NCI-H146 treated with DMSO at 0.1 percent for 48 hours (cell line): ENCODE measurements around the gene WIZ.
A peak's percentile ranks its signal among the peaks of the same experiment; 100 is the strongest.

ENCODE experiments used
- DNase-seq: peaks from one replicate; lab custom pipeline; 2025; ENCODE audit not compliant: unreplicated experiment; lab: John Stamatoyannopoulos, UW

Gene WIZ

DNA sequence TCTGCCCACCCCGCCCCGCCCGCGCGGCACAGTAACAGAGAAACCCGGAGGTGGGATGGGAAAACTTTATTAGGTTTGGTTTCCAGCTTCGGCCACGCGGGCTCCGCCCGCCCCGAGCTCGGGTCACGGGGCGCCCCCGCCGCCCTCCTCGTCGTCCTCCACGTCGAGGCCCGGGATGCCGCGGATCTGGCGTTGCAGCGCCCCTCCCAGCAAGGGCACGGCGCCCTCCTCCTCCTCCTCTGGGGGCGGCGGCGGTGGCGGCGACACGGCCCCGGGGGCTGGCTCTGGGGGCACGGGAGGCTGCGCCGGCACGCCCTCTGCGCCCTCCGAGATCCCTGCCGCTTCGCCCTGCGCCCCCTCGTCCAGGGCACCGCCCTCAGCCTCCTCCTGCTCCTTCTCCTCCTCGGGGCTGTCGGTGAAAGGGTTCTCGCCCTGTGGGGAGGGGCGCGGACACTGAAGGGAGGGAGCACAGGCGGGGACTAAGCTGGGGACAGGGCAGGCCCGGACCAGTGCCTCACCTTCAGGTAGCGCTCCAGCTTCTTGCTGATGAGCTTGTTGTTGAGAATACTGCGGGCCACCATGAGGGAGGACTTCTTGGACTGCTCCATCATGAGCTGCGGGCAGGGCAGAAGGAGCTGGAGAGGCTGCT is 69.6 kb downstream of the WIZ start:
- peak; percentile 42 for DNase-seq

DNA sequence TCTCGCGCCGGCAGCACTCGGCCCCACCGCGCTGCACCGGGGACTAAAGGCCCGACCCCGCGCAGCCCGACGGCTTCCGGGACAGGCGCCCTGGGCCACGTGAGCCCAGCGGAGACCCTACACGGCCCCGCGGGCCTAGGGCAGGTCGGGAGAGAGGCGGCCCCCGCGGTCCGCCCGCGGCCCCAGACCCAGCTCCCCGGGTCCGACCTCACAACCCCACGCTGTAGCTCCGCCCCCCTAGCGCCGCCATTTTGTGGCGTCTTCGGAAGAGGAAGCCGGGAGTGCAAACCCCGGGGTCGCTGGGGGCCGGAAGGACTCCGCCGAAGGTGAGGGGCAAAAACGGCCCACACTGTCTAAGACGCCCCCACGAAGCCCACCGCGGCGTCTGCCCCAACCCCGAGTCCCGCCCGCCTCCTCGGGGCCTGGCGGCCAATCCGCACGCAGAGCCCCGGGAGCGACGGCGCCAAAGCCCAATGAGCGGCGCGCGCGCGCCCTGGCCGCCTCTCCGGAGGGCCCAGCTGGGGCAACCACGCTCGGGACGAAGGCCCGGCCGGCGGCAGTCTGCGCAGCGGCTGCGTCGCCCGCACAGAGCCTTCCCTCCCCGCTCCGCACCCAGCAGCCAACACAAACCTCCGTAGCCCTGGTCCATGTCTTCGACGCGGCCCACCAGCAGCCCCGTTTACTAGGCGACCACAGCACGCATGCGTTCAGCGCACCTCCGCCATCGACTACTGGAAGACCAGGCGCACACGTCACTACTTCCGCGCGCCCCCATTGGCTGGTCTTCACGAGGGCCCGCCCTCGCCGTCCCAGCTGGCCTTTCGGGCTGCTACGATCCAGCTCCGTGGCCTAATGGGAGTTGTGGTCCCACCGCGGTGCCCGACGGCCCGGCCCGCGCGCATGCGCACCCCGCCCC is 70.4 kb downstream of the WIZ start, which contains the start of gene AKAP8:
AKAP8 (minus strand) TSS at position 705 of the 916 bp plus-strand sequence; CDS start at position 649, 56 bp downstream.
- peak; percentile 96 for DNase-seq

DNA sequence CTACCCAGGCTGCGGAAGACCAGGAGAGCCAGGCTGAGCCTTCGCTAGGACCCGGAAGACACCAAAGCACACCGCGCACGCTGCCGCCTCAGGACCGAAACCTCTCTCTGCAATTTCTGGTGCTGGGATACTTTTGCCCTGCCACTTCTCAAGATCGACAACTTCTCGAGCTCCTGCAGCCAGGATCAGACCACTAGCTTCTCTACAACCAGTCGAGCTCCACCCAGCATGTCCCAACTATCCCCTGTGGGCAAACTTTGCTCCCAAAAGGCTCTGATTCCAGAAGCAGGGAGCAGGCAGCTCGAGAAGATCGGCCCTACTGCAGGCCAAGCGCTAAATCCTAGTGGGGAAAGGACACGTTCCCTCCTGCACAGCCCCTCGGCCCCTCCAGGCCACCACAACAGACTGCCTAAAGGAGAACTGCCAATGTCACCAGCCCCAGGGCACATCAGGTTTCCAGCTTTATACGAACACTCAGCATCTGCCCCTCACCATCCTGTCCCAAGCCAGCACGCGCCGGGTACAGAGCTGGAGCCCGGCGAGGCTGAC is 71.1 kb downstream of the WIZ start:
- DNase-seq: peak; percentile 53

DNA sequence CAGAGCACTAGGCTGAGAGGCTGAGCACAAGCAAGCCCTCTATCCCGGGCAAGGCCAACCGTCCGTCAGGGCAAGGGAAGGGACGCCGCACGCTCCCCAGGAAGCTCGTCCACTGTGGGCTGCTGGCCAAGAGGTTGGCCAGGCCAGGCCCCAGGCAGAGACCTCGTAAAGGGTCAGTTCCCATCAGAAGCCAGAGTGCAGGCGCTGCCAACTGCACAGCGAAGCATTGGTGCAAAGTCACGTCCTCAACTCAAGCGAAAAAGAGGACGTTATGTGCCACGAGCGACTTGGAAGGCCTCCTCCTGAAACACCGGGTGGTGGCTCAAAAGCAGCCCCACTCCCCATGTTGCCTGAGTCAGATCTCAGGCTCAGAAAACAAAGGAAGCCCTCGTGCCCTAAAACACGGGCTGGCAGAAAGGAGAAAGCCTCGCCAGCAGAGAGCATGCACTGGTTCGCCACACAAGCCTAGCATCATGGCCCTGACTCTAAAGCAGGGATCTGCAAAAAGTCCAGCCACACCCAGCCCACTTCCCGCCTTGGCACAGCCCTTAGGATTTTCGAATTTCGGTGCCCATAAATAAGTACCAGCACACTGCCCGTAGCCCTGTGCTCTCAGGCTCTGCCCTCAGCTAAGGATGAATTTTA is 74.8 kb downstream of the WIZ start:
- DNase-seq: no peak

DNA sequence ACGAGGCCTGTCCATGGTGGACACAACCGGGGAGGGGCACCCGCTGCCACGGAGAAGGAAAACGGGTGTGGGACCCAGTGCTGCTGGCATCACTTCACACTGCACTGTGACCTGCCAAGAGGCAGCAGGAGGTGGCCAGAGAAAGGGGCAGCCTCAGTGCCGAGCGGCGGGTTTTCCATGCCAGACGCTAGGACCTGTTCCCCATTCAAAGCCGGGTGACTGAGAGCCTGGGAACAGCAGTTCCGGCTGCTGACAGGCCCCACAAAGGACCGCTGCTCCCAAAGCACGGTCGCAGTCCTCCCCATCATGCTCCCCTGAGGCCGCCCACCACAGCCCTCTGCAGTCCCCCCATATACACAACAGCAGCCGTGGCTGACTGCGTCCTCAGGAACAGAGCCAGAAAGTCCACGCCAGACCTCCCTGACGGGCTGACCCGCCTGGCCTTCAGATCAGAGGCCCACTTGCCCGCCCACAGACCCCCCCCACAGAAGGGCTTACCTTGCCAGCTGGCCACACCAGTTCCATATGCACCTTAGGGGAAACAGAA is 75.6 kb downstream of the WIZ start:
- no peak for DNase-seq

DNA sequence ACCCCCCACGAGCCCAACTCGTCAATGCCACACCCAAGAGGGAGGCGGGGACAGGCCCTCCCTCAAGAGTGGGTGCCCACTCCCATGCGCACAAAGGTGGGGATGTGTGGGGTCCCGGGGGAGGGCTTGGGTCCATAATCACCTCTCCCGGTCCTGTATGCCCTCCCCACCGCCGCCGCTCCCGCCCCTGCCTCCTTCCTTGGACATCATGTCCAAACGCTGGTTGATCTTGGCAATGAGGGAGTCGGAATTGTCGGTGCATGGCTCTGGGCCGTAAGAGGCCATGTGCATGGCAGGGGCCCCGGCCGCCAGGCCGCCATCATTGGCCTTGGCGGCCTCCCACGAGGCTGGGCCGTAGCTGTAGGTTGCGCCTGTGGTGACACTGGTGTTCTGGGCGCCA is 76.1 kb downstream of the WIZ start:
- DNase-seq: no peak

DNA sequence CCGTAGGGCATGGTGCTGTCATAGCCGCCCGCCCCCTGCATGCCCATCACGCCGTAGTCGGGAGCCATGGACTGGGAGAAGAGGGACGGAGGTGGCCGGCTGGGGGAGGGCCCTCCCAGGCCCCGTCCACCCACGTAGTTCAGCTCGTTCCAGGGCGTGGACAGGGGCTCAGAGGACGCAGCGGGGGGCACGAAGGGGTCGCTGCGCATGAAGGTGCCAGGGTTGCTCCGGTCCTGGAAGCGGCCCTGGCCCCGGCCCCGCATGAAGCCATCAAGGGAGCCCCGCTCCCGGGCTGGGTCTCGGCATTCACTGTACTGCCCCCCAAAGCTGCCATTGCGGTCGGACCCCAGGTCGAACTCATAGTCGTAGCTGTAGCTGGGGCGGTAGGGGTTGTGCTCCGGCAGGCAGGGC is 76.9 kb downstream of the WIZ start:
- no peak for DNase-seq

DNA sequence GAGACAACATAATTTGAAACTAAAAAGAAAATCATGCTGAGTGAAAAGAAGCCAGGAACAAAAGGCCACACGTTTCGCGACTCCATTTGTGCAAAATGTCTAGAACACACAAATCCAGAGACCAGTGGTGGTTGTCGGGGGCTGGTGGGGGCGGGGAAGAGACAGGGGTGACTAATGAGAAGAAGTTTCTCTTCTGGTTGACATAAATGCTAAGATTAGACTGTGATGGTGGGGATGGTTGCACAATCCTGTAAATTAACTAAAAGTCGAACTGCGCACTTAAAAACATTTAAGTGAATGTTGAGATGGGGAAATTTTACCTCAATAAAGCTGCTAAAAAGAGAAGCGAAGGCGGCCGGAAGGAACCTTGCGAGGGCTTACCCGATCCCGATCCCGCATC is 77.3 kb downstream of the WIZ start:
- DNase-seq: no peak

DNA sequence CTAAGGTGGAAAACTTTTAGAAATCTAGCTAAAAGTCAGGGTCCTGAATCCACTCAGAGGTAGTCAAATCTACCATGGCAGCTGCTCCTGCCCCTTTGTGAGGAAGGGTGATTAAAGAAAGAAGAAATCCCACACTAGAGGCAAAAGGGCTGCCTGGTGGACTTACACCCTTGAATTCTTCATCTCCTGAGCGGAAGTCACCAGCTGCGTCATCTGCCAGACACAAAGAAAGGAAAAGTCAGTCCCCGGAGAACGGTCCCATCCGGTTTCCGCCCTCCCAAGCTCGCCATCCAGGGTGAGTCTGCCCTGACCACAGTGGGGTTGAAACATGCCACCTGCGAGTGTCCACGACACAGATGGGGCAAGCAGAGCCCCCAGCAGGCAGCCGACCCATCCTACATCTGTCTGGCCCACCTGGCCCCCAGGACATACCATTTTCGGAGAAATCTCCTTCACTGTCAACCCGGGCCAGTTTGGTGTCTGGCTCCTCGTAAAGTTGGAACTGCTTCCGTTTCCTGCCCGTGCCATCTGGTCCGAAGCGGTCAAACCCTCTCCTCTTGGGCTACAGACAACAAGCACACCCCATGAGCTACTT is 77.9 kb downstream of the WIZ start:
- DNase-seq: no peak

DNA sequence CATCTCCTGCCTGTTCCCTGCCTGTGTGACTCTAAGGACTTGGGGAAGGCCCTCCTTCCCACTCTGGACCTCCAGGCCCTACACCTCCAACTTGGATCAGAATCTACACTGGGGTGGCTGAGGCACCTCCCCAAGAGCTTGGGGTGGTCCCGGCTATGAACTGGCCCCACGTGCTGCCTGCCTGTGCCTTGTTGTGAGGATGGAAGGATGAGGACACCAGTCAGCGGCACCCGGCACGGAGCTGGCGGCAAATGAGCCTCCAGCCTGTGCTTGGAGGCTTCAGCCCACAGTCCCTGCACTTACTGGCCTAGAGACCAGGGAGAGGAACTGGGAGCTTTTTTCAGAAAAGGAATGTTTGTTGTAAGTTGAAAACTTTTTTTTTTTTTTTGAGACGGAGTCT is 78.6 kb downstream of the WIZ start:
- DNase-seq: no peak
